Measurements from ENCODE around the gene TMEM181.

Gene TMEM181

DNA sequence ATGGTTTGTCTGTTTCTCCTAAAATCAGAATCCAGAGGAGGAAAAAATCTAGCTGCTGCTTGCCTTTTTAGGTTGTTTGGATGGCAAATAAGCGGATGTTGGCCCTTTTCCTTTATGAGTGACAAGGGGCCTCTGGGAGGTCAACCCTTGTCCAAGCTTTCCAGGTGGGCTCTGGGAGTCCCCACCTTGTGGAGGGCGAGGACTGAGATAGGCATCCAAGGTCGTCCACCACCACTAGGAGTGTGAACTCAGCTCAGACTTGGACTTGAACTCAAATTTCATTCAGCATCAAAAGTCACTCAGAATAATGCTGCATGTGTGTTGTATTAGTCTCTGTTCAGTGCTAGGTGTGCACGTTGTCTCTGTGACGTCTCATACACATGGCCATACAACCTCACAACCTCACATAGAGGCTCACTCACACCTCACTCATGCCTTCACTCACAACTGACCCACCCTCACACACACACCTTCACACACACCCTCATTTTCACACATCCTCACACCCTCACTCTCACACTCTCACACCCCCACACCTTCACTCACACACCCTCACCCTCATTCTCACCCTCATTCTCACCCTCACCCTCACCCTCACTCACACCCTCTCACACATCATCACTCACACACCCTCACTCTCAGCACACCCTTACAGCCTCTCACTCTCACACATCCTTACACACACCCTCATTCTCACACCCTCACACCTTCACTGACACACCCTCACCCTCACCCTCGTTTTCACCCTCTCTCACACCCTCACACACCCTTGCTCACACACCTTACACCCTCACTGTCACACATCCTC, 66.7 kb downstream of the TMEM181 start:
- Histone ChIP-seq H3K27me3 (ENCODE audit: low read length) (no peaks in the 10 kb centered on the region), H3K9ac (ENCODE audit: low read length) (no peak overlapping the region), H3K79me2 (ENCODE audit: insufficient read depth, low read length) (no peaks in the 10 kb centered on the region), H3K36me3 (ENCODE audit: low read length) (no peaks in the 10 kb centered on the region), H4K20me1 (ENCODE audit: low read depth, low read length) (no peaks in the 10 kb centered on the region), H3K4me3 (ENCODE audit: insufficient read depth, low read length, poor library complexity, severe bottlenecking) (no peak overlapping the region), H3K4me2 (ENCODE audit: low read depth, low read length, poor library complexity, severe bottlenecking) (no peak overlapping the region), H3K27ac (ENCODE audit: low read depth, low read length) (no peak overlapping the region), H3K9me2 (replicated peaks; ENCODE audit: insufficient read depth, low read length) (no peaks in the 10 kb centered on the region), H2AFZ (ENCODE audit: low read depth, low read length, severe bottlenecking) (no peak overlapping the region), H3F3A (ENCODE audit: insufficient read depth) (no peaks in the 10 kb centered on the region), H3K9me3 (ENCODE audit: insufficient read depth, low read length) (no peaks in the 10 kb centered on the region)
- TF ChIP-seq, protein P1, sequence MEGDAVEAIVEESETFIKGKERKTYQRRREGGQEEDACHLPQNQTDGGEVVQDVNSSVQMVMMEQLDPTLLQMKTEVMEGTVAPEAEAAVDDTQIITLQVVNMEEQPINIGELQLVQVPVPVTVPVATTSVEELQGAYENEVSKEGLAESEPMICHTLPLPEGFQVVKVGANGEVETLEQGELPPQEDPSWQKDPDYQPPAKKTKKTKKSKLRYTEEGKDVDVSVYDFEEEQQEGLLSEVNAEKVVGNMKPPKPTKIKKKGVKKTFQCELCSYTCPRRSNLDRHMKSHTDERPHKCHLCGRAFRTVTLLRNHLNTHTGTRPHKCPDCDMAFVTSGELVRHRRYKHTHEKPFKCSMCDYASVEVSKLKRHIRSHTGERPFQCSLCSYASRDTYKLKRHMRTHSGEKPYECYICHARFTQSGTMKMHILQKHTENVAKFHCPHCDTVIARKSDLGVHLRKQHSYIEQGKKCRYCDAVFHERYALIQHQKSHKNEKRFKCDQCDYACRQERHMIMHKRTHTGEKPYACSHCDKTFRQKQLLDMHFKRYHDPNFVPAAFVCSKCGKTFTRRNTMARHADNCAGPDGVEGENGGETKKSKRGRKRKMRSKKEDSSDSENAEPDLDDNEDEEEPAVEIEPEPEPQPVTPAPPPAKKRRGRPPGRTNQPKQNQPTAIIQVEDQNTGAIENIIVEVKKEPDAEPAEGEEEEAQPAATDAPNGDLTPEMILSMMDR (IDR thresholded peaks at IDR 0.05; ENCODE audit: insufficient read depth, low read length, poor library complexity, severe bottlenecking) = no peak
- no peak for TF ChIP-seq EZH2phosphoT487 (conservative IDR thresholded peaks at IDR 0.05; ENCODE audit: low read length)

DNA sequence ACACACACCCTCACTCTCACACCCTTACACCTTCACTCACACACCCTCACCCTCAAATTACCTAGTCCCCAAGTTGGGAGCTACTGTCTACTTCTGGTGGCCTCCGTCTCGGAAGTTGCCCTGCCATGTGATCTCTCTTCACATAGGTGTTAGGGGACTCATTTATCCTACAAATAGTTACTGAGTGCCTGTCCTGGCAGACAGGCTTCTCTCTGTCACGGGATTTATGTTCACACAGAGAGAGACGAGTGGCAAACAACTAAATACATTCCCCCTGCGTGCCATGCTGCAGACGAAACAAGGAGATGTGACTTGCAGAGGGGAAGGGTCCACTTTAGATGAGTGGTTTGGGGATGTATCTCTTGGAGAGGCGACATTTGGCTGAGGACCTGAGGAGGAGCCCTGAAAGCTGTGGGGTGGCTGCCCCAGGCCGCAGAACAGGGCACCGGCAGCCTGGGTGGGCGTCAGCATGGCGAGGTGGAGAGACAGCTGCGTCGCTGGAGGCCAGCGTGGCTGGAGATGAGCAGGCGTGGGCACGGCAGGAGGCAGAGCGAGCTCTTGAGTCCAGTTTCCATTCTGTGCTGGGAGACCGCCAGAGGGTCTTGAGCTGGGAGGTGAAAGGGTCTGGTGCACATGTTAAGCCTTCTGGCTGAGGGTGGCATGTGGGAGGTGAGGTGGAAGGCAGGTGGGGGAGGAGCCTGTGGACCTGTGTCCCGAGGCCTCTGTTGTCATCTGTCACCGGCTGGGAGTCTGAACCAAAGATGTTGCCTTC, 67.5 kb downstream of the TMEM181 start:
- H3K27ac ChIP-seq (ENCODE audit: low read depth, low read length) = no peak overlapping the region
- H3K36me3 ChIP-seq (ENCODE audit: low read length) = no peaks in the 10 kb centered on the region
- H3K9me3 ChIP-seq (ENCODE audit: insufficient read depth, low read length) = no peaks in the 10 kb centered on the region
- no peak overlapping the region for H3K4me3 ChIP-seq (ENCODE audit: insufficient read depth, low read length, poor library complexity, severe bottlenecking)
- TF ChIP-seq, protein P1 (IDR thresholded peaks at IDR 0.05; ENCODE audit: insufficient read depth, low read length, poor library complexity, severe bottlenecking) = no peak
- no peak for TF ChIP-seq EZH2phosphoT487 (conservative IDR thresholded peaks at IDR 0.05; ENCODE audit: low read length)
- H3K27me3 ChIP-seq (ENCODE audit: low read length) = no peaks in the 10 kb centered on the region
- no peak overlapping the region for H2AFZ ChIP-seq (ENCODE audit: low read depth, low read length, severe bottlenecking)
- no peaks in the 10 kb centered on the region for H3K79me2 ChIP-seq (ENCODE audit: insufficient read depth, low read length)
- no peaks in the 10 kb centered on the region for H3F3A ChIP-seq (ENCODE audit: insufficient read depth)
- no peak overlapping the region for H3K4me2 ChIP-seq (ENCODE audit: low read depth, low read length, poor library complexity, severe bottlenecking)
- H3K9me2 ChIP-seq (replicated peaks; ENCODE audit: insufficient read depth, low read length) = no peaks in the 10 kb centered on the region
- no peaks in the 10 kb centered on the region for H4K20me1 ChIP-seq (ENCODE audit: low read depth, low read length)
- no peak overlapping the region for H3K9ac ChIP-seq (ENCODE audit: low read length)

DNA sequence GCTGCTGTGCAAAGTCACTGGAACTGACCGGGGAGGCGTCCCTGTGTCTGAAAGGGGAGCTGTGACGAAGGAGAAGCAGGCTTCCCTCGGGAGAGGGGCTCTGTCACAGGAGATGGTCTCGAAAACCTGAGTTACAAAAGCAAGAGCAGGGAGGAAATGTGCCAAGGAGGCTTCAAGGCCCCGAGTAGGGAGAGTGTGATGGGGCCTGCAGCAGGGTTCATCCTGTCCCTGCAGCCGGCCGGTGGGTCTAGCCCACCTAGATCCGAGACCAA, 68.0 kb downstream of the TMEM181 start:
- H3K9me2 ChIP-seq (replicated peaks; ENCODE audit: insufficient read depth, low read length) = no peaks in the 10 kb centered on the region
- no peaks in the 10 kb centered on the region for H3F3A ChIP-seq (ENCODE audit: insufficient read depth)
- H2AFZ ChIP-seq (ENCODE audit: low read depth, low read length, severe bottlenecking) = no peak overlapping the region
- H3K79me2 ChIP-seq (ENCODE audit: insufficient read depth, low read length) = no peaks in the 10 kb centered on the region
- no peak overlapping the region for H3K9ac ChIP-seq (ENCODE audit: low read length)
- no peak overlapping the region for H3K4me3 ChIP-seq (ENCODE audit: insufficient read depth, low read length, poor library complexity, severe bottlenecking)
- TF ChIP-seq, protein P1 (IDR thresholded peaks at IDR 0.05; ENCODE audit: insufficient read depth, low read length, poor library complexity, severe bottlenecking) = no peak
- no peak for TF ChIP-seq EZH2phosphoT487 (conservative IDR thresholded peaks at IDR 0.05; ENCODE audit: low read length)
- H3K9me3 ChIP-seq (ENCODE audit: insufficient read depth, low read length) = no peaks in the 10 kb centered on the region
- H3K27ac ChIP-seq (ENCODE audit: low read depth, low read length) = no peak overlapping the region
- no peak overlapping the region for H3K4me2 ChIP-seq (ENCODE audit: low read depth, low read length, poor library complexity, severe bottlenecking)
- H3K27me3 ChIP-seq (ENCODE audit: low read length) = no peaks in the 10 kb centered on the region
- H3K36me3 ChIP-seq (ENCODE audit: low read length) = no peaks in the 10 kb centered on the region
- H4K20me1 ChIP-seq (ENCODE audit: low read depth, low read length) = no peaks in the 10 kb centered on the region

Data from SU-DHL-6 (cell line).